Bronchial epithelial cell (primary cell): ENCODE results near the gene ASXL1. TPM values are rescaled to one million over a fixed set of nuclear protein-coding genes. Genes with fewer than 3 reads are reported as not detected.
A peak's percentile ranks its signal among the peaks of the same experiment; 100 is the strongest.

ENCODE experiments used
- DNase-seq: peaks from one replicate; pipeline ENCODE4 v3.0.0-alpha.2; 2010; ENCODE audit warnings: low read depth
- FAIRE-seq: peaks from 2 replicates; lab custom pipeline; 2011; peaks lifted over from hg19 to GRCh38; lab: Jason Lieb, UNC
- H3K27me3 ChIP-seq: 2 replicates; pipeline ENCODE4 v1.5.1; 2011; ENCODE audit warnings: low read length; ENCODE audit not compliant: control insufficient read depth, insufficient read depth
- H3K36me3 ChIP-seq: 2 replicates; pipeline ENCODE4 v1.5.1; 2011; ENCODE audit warnings: low read length; ENCODE audit not compliant: control insufficient read depth, insufficient read depth
- H3K4me3 ChIP-seq: 2 replicates; pipeline ENCODE4 v1.5.1; 2011; ENCODE audit warnings: mild to moderate bottlenecking, low read depth, low read length, control low read depth
- CTCF ChIP-seq: IDR thresholded peaks from 2 replicates; pipeline ENCODE4 v1.5.1; 2011; ENCODE audit warnings: mild to moderate bottlenecking, moderate library complexity, low read length, control low read depth, inconsistent platforms; ENCODE audit not compliant: insufficient read depth, severe bottlenecking
- total RNA-seq: library from RNA; depleted of rRNA; stranded (reverse); fragments of >200 nt; gene quantifications from 2 replicates; pipeline ENCODE4 v1.2.1, GENCODE V29; 2014

ASXL1 gene
- total RNA-seq, 1 donor from 2014 or later, result 17.6 TPM

GRCh38 chr20:32439132-32439829, 81.2 kb downstream of the ASXL1 start:
- Histone ChIP-seq H3K27me3 (no peaks in the 10 kb centered on the region), H3K36me3 (peaks cover 17% of the 10 kb centered on the region), H3K4me3 (no peak overlapping the region)
- no peak for TF ChIP-seq CTCF
- no peak for FAIRE-seq
- DNase-seq, result no peak

- no peaks in the 10 kb centered on the region for H3K27me3 ChIP-seq
- FAIRE-seq, result no peak
- peaks cover 10% of the 10 kb centered on the region for H3K36me3 ChIP-seq
- no peak for DNase-seq
- no peak overlapping the region for H3K4me3 ChIP-seq
- no peak for TF ChIP-seq CTCF
Observed at GRCh38 chr20:32440069-32440757, 82.1 kb downstream of the ASXL1 start.

- peaks cover 5% of the 10 kb centered on the region for H3K36me3 ChIP-seq
- no peak for DNase-seq
- H3K27me3 ChIP-seq, result no peaks in the 10 kb centered on the region
- FAIRE-seq, result no peak
- H3K4me3 ChIP-seq, result no peak overlapping the region
- no peak for TF ChIP-seq CTCF
Observed at GRCh38 chr20:32440758-32441078, 82.6 kb downstream of the ASXL1 start.

GRCh38 chr20:32441638-32442037, 83.5 kb downstream of the ASXL1 start:
- TF ChIP-seq CTCF, result no peak
- Histone ChIP-seq H3K36me3 (peaks cover 6% of the 10 kb centered on the region), H3K4me3 (no peak overlapping the region), H3K27me3 (no peaks in the 10 kb centered on the region)
- DNase-seq, result no peak
- no peak for FAIRE-seq

- no peak for TF ChIP-seq CTCF
- DNase-seq (peak; percentile 17), FAIRE-seq (no peak)
- H3K36me3 ChIP-seq, result peaks cover 4% of the 10 kb centered on the region
- no peak overlapping the region for H3K4me3 ChIP-seq
- H3K27me3 ChIP-seq, result no peaks in the 10 kb centered on the region
Observed at GRCh38 chr20:32442630-32443373, 84.7 kb downstream of the ASXL1 start.
